Stimulated activated CD8-positive, alpha-beta memory T cell treated with anti-CD3 and anti-CD28 coated beads, Interleukin-7, amount 100 ng/mL, for 24 hours (primary cell): ENCODE results near the gene COPA.
"Not testable (repeated sequence)": the region's sequence is repeated elsewhere in the genome, so short reads cannot be mapped to it uniquely, and the experiment has no call there.

Experiments
- DNase-seq: peaks from one replicate; pipeline ENCODE4 v3.0.0-alpha.2; 2020; ENCODE audit warnings: low read depth

Gene COPA

DNA sequence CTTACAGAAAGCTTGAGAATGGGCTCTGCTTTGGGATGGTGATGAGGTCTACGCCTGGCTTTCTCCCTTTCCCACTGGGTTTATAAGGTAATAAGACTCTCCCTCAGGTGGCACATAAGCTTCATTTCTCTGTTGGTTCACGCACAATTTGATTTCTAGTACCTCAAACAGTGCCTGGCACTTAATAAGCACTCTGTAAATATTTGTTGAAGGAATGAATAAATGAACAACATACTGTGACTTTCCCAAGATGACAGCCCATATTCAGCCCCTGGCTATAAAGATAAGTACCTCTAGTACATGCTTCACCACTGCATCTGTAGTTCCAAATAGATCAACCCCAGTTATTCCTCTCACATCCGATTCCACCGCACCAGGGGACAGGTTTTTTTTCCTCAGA, 17.8 kb downstream of the COPA start:
- DNase-seq: no peak

DNA sequence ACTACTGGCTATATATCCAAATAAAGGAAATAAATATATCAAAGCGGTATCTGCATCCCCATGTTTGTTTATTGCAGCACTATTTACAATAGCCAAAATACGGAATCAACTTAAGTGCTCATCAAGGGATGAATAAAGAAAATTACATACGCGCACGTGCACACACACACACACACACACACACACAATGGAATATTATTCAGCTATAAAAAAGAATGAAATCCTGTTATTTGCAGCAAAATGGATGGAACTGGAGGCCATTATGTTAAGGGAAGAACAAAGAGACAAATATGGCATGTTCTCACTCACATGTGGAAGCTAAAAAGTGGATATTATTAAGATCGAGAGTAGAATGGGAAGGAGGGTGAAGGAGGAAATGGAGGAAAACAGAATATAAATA, 20.2 kb downstream of the COPA start:
- DNase-seq: no peak

DNA sequence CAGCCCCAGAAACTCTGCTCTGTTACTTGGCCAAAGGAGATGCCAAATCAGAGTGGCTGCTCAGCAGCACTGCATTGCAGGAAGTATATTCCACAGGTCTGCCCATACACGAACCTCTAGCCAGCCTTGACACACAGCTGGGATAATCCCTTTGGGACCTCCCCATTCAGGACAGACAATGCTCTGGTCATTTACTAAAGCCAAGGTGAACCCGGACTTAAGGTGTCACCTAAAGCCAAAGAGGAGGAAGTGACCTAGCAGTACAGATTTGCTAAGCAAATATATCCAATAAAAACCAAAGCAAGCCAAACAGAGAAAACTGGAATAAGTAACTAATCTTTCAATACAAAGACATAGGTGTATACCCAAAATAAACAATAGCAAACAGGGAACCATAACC, 27.7 kb downstream of the COPA start:
- no peak for DNase-seq

DNA sequence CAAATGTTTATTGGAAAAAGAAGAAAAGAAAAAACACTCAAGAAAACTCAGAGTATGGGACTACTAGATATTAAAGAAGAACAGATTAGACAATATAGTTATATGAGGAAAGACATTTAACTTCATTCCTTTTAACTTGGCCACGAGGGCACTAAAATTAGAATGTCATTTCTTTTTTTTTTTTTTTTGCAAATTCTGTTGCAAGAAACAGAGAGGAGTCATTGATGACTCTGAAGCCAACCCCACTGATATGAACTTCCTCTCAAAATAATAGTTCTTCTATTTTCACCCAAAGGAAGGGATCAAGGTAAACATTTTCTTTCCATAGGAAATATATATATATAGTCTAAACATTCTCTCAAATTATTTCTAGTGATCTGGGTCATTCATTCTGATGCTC, 33.5 kb downstream of the COPA start:
- DNase-seq: no peak

DNA sequence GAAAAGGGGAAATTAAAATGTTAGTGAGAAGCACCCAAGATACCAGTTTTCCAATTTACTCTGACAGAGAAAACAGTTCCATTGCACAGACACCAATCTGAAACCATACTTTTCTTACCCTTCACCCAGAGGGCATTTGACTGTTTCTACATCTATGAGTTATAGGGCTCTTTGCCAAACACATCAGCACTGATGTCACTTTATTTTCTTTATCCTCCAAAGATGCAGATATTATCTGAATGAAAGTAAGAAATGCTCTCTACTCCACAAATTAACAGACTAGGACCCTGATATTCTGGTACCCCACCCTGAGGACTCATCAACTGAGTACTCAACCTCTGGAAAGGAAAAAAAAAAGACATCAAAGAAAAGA, 33.9 kb downstream of the COPA start:
- no peak for DNase-seq

DNA sequence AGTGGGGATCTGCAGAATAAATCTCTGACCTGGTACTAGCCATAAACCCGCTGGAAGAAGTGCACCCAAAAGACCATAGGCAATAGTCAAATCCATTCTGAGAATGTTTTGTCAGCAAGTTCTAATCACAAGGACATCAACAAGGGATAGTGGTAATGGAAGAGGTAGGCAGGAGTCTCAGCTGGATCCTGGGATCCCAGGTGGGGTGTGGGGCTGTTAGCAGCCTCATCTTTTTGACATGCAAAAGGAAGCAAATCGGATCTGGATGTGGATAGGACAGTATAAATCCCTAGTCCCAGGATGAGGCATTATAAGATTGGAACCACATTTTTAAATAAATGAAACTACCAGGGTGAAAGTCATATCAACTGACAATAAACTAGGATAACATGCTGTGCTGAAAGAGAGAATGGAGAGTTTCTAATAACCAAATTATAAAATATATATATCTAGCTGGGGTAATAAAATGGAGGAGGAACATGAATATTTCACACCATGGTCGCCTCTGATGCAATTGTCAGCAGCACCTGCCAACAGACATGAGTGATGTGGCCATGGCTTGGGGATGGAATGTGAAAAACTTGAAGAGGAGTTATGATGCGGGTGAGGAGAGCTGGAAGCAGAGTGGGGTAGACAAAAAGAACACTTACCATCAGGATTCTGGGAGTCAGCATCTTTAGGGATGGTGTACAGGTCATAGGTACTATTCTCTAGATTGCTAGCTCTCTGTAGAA, 34.4 kb downstream of the COPA start:
- no peak for DNase-seq

DNA sequence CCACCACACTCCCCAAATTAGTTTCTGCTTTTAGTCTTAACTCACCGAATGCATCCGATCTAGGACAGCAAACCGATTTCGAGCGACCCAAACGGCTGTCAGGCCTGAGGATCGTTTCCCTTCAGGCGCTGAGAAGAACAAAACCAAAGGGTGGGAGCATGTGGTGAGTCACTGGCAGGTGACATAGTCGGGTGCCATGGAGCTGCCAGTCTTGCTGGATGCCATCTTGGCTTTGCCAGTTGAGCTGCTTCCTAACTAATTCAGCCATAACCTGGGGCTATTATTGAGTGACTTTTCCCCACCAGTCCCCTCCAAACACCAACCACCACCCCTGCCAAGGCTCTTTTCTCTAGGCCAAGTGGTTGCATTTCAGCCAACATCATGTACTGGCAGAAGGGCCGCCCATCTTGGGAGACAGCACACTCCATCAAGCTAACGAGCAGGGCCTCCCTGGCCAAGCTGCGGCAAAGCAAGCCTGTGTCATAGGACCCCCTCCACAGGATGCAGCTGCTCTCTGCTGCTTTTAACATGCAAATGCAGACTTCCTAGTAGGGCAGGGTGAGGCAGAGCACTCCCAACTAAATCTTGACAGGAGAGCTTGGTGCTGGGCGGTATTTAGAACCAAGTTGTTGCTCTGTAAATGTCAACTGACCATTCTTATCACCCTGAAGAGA, 35.8 kb downstream of the COPA start:
- no peak for DNase-seq

DNA sequence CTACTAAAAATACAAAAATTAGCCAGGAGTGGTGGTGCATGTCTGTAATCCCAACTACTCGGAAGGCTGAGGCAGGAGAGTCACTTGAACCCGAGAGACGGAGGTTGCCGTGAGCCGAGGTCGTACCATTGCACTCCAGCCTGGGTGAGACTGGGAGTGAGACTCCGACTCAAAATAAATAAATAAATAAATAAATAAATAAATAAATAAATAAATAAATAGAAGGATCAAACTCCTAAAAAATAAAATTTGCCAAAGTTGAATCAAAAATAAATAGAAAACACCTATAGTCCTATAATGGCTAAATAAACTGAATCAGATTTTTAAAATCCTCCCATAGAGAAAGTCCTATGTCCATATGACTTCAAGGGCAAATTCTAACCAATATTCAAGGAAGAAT, 42.9 kb downstream of the COPA start:
- DNase-seq: no peak

DNA sequence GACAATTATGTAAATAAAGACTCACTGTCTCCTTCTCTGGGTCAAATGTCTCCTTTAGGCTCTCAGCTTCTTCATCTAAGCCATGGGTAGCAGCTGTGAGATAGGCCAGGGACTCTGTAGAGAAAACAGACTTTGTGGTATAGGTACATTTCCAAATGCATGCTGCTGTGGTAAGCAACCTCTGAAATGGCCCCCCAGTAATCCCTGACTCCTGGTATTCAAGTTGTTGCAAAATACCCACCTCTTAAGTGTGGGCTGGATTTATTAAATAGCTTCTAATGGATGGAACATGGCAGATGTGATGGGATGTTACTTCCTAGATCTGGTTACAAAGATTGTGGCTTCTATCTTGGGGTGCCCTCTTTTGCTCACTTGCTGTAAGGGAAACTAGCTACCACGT, 47.0 kb downstream of the COPA start:
- DNase-seq: no peak

DNA sequence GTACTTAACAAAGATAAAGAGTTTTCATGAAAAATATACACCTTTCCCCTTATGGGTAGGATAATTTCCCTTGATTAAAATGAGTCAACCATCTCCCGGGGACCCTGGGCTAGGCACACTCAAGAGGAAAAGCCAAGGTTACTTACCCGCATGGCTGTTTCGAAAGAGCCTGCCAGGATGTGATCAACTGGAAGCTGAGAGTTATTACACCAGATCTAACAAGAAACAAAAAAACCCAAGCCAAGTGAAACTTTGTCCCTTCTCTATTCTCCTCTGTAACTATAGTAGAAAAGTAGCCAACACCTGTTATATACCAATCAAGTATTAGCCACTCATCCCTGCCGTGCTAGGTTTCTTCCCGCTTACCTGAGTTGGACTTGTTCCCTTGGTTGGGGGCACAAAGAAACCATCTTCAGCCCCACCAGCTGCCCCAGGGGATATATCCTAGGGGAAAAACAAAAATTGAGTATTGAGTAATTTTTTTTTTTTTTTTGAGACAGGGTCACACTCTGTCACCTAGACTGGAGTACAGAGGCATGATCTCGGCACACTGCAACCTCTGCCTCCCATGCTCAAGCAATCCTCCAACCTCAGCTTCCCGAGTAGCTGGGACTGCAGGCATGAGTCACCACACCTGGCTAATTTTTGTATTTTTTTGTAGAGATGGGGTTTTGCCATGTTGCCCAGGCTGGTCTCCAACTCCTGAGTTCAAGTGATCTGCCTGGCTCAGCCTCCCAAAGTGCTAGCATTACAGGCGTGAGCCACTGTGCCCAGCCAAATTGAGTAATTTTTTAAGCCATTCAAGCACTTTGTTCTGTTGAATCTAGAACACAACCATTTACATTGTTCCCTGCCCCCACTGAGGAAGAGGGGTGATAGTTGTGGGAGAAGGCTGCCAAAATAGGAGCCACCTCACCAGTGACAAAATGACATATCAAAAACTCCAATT, 49.8 kb downstream of the COPA start:
- DNase-seq: no peak

DNA sequence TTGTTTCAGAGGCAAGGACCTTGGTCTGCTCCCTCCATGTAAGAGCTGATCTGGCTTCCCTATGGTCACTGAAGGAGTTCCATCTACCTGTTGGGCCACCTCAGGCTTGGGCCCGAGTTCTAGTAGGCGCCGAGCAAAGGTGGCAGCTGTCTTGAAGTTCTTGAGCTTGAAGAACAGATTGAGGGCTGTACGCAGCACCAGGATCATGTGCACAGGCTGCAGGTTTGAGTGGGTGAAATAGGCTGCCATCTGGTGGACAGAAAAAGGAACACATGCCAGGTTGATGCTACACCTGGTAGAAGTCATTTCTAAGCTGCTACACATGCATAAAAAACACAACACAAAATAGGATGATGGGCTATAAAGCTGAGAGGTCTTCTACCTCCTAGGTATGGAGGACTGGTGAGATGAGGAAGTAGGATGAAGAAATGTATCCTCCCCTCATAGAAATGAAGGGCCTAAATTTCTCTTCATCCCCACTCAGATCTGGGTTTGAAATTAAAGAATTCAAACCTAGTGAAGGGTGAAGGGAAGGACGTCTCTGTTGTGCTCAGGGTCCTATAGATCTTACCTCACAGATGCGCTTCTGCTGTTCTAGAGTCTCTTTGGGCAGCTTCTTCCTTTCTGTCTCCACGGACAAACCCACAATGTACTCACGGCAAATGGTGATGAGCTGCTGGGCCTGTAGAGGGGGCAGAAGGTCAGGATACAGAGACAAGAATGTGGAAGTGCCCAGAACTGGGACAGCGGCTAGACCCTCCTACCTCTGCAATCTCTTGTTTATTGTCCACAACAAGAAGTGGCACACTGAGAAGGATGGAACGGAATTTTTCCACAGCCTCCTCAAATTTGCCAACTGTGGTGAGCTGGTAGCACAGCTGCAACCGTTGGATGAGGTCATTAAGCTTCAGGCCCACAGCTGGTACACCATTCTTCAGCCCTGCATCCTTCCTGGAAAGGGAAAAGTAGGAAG, 51.5 kb downstream of the COPA start:
- peak; percentile 14 for DNase-seq

DNA sequence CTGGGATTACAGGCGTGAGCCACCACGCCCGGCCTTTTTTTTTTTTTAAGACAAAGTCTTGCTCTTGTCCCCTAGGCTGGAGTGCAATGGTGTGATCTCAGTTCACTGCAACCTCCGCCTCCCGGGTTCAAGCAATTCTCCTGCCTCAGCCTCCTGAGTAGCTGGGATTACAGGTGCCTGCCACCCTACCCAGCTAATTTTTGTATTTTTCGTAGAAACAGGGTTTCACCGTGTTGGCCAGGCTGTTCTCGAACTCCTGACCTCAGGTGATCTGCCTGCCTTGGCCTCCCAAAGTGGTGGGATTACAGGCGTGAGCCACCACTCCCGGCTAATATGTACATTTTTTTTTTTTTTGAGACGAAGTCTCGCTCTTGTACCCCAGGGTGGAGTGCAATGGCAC, 55.3 kb downstream of the COPA start:
- DNase-seq: not testable (repeated sequence)

DNA sequence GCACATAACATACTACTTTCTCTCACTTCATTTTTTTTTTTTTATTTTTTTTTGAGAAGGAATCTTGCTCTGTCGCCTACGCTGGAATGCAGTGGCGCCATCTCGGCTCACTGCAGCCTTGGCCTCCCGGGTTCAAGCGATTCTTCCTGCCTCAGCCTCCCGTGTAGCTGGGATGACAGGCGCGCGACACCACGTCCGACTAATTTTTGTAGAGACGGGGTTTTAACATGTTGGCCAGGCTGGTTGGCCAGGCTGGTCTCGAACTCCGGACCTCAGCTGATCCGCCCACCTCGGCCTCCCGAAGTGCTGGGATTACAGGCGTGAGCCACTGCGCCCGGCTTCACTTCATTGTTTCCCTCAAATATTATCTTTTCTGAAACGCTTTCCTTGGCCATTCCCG, 57.5 kb downstream of the COPA start:
- no peak for DNase-seq

DNA sequence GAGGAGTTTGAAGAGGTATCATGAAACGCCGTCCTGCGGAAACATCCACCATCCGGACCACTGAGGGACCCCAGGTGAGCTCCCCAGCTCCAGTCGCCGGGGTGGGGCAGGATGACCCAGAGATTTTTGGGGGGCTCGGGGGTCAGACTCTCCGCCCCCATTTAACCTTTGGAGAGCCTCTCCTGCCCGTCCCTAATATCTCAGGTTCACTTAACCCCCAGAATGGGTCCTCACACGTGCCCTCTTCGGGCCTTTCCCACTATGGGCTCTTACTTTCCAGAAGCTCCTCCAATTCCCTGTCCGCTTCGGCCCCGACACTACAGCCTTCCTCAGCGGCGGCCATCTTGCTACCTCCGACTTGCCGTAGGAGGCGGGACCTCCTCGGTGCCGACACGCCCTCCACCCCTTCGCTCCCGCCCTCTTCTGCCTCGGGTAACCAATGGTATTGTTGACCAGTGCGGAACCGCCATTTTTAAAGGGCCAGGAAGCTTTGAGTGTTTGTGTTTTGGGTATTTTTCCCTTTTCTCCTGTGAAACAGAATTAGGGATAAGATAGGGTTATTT, 58.2 kb downstream of the COPA start, which contains the start of gene PEX19:
Gene PEX19, minus strand, starts transcription at position 352 of the 563 bp plus-strand sequence. Its CDS starts 9 bp downstream, at position 343.
- DNase-seq: peak; percentile 84

DNA sequence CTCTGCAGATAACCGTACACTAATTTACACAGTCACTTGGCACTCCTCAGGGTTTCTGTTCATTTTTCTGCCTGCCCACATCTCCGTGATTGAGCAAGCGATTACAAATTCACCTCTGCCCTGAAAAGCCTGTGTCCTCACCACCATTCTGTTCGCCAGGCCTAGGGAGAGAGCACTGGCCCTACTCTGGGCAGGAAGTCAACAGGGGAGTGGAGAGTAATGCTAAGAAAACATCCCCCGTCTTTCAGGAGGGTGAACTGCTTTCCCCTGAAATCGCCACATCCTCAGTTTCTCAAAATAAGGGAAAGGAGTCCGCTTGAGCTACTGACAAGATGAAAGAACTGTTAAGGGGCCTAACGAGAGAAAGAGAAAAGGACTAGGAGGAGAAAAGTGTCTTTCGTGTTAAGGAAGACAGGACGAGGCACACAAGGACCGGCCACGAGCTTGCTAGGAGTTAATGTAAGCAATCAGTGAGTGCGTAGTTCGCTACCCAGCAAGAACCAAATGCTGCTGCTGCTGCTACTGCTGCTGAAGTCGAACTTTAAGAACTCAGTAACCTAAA, 58.7 kb downstream of the COPA start:
- DNase-seq: no peak

DNA sequence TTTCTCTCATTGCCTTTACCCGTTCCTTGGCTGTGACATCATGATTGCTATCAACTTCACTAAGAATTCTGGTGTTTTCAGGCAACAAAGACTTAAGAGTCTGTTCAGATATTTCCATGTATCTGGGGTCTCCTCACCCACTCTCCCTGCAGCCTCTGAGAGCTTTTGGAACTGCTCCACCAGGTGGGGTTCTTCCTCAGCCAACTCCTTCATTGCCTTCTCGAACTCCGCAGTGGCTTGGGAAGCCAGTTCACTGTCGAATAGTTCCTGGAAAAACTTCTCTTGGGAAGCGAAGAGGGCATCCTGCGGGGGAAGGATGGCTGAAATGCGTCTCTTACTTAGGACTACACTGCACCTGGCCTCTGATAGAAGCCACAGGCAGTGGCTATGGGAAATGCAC, 60.2 kb downstream of the COPA start:
- no peak for DNase-seq

DNA sequence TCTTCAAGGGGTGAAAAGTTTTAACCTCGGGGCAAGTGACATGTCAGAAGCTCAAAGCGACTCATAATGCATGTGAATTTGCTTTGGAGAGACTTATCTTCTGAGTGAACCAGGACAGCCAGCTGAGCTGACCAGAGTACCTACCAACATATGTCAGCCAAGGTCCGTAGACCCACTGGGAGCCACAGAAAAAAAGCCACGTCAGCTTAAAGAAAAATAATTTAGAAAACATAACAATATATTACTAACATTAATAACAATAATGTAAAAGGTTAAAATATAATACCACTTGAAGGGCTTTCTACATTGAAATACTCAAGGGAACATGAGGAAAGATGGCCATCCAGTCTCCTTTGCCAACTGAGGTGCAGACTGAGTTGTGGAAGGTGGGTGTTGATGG, 65.1 kb downstream of the COPA start:
- no peak for DNase-seq

DNA sequence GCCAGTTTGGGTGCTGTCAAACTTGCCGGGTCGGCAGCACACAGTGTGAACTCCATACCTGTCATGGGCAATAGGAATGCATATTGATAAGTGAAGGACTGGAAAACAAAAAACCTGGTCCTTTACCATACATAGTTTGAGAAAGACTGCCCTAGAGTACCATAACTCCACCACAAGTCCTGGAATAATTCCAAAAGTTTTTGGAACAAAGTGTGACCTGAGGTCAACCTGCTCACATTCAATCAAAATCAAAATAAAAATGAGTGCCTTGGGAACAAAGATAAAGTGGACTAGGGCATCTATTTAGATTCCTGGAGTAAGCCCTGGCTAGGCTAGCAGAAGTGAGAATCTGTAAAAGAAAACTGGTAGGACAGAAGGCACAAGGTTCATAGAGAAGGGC, 65.7 kb downstream of the COPA start:
- no peak for DNase-seq

DNA sequence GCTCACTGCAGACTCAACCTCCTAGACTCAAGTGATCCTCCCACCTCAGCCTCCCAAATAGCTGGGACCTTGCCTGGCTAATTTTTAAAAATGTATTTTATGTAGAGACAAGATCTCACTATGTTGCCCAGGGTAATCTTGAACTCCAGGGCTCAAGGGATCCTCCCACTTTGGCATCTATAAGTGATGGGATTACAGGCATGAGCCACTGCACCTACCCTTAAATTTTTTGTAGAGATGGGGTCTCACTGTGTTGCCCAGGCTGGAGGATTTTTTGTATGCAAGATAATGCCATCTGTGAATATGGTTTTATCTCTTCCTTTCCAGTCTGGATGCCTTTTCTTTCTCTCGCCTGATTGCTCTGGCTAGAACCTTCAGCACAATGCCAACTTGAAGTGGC, 72.0 kb downstream of the COPA start:
- DNase-seq: no peak

DNA sequence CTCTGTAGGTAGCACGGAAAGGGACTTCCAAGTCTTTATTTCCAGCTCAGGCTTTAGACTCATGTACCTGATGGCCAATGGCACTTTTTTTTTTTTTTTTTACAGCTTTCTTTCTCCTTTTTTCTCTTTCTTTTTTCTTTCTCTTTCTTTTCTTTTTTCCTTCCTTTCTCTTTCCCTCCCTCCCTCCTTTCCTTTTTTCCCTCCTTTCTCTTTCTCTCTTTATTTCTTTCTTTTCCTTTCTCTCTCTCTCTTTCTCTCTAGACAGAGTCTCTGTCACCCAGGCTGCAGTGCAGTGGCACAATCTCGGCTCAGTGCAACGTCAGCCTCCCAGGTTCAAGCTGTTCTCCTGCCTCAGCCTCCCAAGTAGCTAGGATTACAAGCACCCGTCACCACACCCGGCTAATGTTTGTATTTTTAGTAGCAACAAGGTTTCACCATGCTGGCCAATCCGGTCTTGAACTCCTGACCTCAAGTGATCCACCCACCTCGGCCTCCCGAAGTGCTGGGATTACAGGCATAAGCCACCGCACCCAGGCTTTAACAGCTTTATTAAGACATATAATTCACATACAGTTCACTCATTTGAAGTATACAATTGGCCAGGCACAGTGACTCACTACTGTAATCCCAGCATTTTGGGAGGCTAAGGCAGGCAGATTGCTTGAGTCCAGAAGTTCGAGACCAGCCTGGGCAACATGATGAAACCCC, 75.6 kb downstream of the COPA start:
- no peak for DNase-seq
